ENCODE data around the gene FIGLA. TPM values are rescaled to one million over a fixed set of nuclear protein-coding genes. Genes with fewer than 3 reads are reported as not detected.

The FIGLA gene
- total and polyA plus RNA-seq, 2 experiments from 2014 or later = not detected

DNA sequence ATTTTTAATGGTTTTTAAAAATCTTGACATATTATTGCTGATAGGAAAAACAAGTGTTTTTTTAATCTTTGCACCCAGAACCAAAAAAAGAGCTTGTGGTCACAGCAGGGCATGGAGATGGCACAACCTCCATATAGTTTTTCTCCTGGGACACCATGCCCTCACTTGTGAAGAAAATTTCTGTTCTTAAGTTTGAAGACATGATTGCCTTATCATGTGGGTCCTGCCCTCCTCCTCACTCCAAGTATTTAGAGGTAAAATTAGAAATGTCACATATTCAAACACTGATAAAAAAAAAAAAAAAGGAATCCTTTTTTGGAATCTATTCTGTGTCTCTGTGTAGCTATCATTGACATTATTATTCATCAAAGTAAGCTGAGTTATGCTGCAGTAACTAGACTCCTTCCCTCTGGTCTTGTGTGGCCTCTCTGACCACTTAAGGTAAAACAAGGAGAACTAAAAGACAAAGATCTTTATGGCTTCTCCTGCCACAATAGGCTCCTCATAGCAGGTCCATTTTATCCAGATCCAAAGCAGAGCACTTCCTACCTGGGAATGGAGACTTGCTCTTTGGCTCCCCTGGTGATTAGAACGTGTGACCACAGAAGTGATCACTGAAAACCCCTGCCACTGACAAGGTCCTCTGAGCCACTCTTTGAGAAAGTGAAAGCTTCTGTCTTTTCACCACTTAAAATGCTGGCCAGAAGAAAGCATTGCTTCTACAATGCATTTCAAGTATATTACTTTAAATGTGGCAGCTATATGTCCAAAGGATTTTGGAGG lies 42.2 kb downstream of the FIGLA start:
- no peak for TF ChIP-seq EZH2phosphoT487 (IDR thresholded peaks at IDR 0.05; ENCODE audit: insufficient read depth, low read depth)
- TF ChIP-seq EZH2 (IDR thresholded peaks at IDR 0.05; ENCODE audit: insufficient read depth, poor library complexity, severe bottlenecking) = no peak

GRCh38 chr2:70747284-70747683 lies 43.2 kb downstream of the FIGLA start:
- no peak overlapping the region for H3K4me3 ChIP-seq
- H2AFZ ChIP-seq = no peak overlapping the region
- TF ChIP-seq EZH2 (IDR thresholded peaks at IDR 0.05; ENCODE audit: insufficient read depth, poor library complexity, severe bottlenecking) = no peak
- in situ Hi-C loops (cut with MboI) = no loop called here
- H3K9ac ChIP-seq = no peak overlapping the region
- no peak overlapping the region for H3K4me2 ChIP-seq (ENCODE audit: unreplicated experiment)
- H3K79me2 ChIP-seq (ENCODE audit: insufficient read depth) = no peaks in the 10 kb centered on the region
- peaks cover 31% of the 10 kb centered on the region for H3K27me3 ChIP-seq (replicated peaks; ENCODE audit: insufficient read depth)
- H3K36me3 ChIP-seq (ENCODE audit: low read depth) = no peaks in the 10 kb centered on the region
- no peak for DNase-seq
- H3K9me2 ChIP-seq (ENCODE audit: insufficient read depth) = no peaks in the 10 kb centered on the region
- H3K27ac ChIP-seq = no peak overlapping the region
- H3F3A ChIP-seq (ENCODE audit: insufficient read depth) = no peaks in the 10 kb centered on the region
- no peaks in the 10 kb centered on the region for H3K9me3 ChIP-seq (ENCODE audit: low read depth)
- no peaks in the 10 kb centered on the region for H3K4me1 ChIP-seq (ENCODE audit: insufficient read depth)
- H4K20me1 ChIP-seq (ENCODE audit: insufficient read depth) = no peaks in the 10 kb centered on the region
- WGBS, 2 experiments (ENCODE audit: low coverage in 1 of 2, low lambda C conversion rate in 2 of 2, missing lambda C conversion rate in 2 of 2) = 87 to 92% methylated on average over 3 of the region's 3 CpGs

More for the DNA sequence above, 42.2 kb downstream of the FIGLA start:
- no peaks in the 10 kb centered on the region for H4K20me1 ChIP-seq (ENCODE audit: insufficient read depth)
- no peaks in the 10 kb centered on the region for H3K36me3 ChIP-seq (ENCODE audit: low read depth)
- no peaks in the 10 kb centered on the region for H3K4me1 ChIP-seq (ENCODE audit: insufficient read depth)
- WGBS, 2 experiments (ENCODE audit: low coverage in 1 of 2, low lambda C conversion rate in 2 of 2, missing lambda C conversion rate in 2 of 2) = 50 to 57% methylated on average over 1 of the region's 1 CpG
- peaks cover 35% of the 10 kb centered on the region for H3K27me3 ChIP-seq (replicated peaks; ENCODE audit: insufficient read depth)
- DNase-seq = no peak
- no peaks in the 10 kb centered on the region for H3F3A ChIP-seq (ENCODE audit: insufficient read depth)
- no peak overlapping the region for H2AFZ ChIP-seq
- no peaks in the 10 kb centered on the region for H3K9me3 ChIP-seq (ENCODE audit: low read depth)
- no peak overlapping the region for H3K4me2 ChIP-seq (ENCODE audit: unreplicated experiment)
- no peak overlapping the region for H3K9ac ChIP-seq
- no peaks in the 10 kb centered on the region for H3K79me2 ChIP-seq (ENCODE audit: insufficient read depth)
- in situ Hi-C loops (cut with MboI) = no loop called here
- H3K9me2 ChIP-seq (ENCODE audit: insufficient read depth) = no peaks in the 10 kb centered on the region
- no peak overlapping the region for H3K4me3 ChIP-seq
- no peak overlapping the region for H3K27ac ChIP-seq

DNA sequence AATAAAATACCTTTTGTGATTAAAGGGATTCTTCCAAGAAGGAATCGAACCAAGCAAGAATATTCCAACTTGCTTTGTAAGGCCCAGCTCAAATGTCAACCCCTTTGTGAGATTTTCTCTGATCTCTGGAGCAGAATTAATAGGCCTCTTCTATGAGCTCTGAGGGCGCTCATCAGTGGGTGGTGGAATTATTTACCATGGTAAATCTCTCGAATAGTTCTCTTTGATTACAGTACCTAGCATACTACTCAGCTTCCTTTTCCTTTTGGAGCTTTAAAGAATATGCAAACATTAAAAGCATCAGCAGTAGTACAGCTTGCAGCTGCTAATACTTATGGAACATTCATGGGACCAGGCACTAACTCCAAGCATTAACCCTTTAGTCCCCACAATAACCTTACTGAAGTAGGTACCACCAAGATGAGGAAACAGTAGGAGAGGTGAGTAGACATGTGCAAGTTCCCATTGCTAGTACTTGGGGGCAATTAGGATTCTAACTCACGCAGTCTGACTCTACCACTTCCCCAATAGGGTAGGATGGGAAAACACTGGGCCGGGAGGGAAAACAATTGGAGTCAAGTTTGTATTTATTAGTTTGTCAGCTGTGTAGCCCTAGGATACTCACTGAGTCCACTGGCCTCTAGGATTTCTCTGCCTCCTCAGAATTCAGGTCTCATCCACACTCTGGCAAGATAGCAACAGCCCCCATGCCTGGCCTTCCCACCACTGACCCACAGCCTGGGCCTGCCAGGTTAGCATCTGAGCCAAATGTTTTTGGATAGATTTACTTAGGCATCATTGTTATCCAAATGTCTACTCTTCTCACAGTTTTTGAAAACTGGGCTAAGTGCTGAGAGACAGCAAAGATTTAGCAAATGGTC lies 44.1 kb downstream of the FIGLA start:
- in situ Hi-C loops (cut with MboI) = no loop called here

DNA sequence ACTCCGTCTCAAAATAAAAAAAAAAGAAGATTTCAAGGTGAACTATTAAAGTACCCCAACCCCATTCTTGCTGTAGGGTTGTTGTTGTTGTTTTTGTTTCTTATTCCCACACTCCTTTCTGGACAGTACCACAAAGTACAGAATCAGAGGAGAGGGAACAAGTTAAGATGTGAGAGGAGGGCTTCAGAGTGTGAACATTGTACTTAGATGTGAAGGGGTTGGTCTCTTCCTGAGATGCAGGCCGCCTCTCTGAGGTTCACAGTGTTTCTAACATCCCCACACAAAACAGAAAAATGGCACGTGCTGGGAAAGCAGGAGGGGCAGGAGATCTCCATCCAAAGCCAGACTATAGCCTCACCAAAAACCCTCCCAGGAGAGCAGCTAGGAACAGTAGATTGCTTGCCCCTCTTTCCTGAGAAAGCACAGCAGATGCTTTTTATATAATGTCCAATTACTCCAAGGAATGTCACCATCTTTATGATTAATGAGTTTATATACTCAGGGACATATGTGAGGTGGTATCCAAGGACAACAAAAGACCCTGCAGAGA lies 45.1 kb downstream of the FIGLA start:
- no peak overlapping the region for H3K27ac ChIP-seq
- no peaks in the 10 kb centered on the region for H3K79me2 ChIP-seq (ENCODE audit: insufficient read depth)
- no peak overlapping the region for H2AFZ ChIP-seq
- H3K4me2 ChIP-seq (ENCODE audit: unreplicated experiment) = no peak overlapping the region
- no peaks in the 10 kb centered on the region for H4K20me1 ChIP-seq (ENCODE audit: insufficient read depth)
- no peaks in the 10 kb centered on the region for H3K9me3 ChIP-seq (ENCODE audit: low read depth)
- peaks cover 26% of the 10 kb centered on the region for H3K27me3 ChIP-seq (replicated peaks; ENCODE audit: insufficient read depth)
- H3K4me1 ChIP-seq (ENCODE audit: insufficient read depth) = no peaks in the 10 kb centered on the region
- H3K9me2 ChIP-seq (ENCODE audit: insufficient read depth) = no peaks in the 10 kb centered on the region
- H3K36me3 ChIP-seq (ENCODE audit: low read depth) = no peaks in the 10 kb centered on the region
- no peak for TF ChIP-seq EZH2phosphoT487 (IDR thresholded peaks at IDR 0.05; ENCODE audit: insufficient read depth, low read depth)
- TF ChIP-seq EZH2 (IDR thresholded peaks at IDR 0.05; ENCODE audit: insufficient read depth, poor library complexity, severe bottlenecking) = no peak
- in situ Hi-C loops (cut with MboI) = no loop called here
- H3K9ac ChIP-seq = no peak overlapping the region
- 49 to 55% methylated on average over 3 of the region's 3 CpGs for WGBS, 2 experiments (ENCODE audit: low coverage in 1 of 2, low lambda C conversion rate in 2 of 2, missing lambda C conversion rate in 2 of 2)
- no peak overlapping the region for H3K4me3 ChIP-seq
- DNase-seq = no peak
- no peaks in the 10 kb centered on the region for H3F3A ChIP-seq (ENCODE audit: insufficient read depth)

More for the DNA sequence above, 44.1 kb downstream of the FIGLA start:
- peaks cover 26% of the 10 kb centered on the region for H3K27me3 ChIP-seq (replicated peaks; ENCODE audit: insufficient read depth)
- no peaks in the 10 kb centered on the region for H3K9me2 ChIP-seq (ENCODE audit: insufficient read depth)
- no peaks in the 10 kb centered on the region for H3K4me1 ChIP-seq (ENCODE audit: insufficient read depth)
- H3K79me2 ChIP-seq (ENCODE audit: insufficient read depth) = no peaks in the 10 kb centered on the region
- H3K4me2 ChIP-seq (ENCODE audit: unreplicated experiment) = no peak overlapping the region
- no peaks in the 10 kb centered on the region for H3K36me3 ChIP-seq (ENCODE audit: low read depth)
- no peak for DNase-seq
- no peaks in the 10 kb centered on the region for H3K9me3 ChIP-seq (ENCODE audit: low read depth)
- TF ChIP-seq EZH2 (IDR thresholded peaks at IDR 0.05; ENCODE audit: insufficient read depth, poor library complexity, severe bottlenecking) = no peak
- no peak for TF ChIP-seq EZH2phosphoT487 (IDR thresholded peaks at IDR 0.05; ENCODE audit: insufficient read depth, low read depth)
- no peak overlapping the region for H3K27ac ChIP-seq
- H3K9ac ChIP-seq = no peak overlapping the region
- no peaks in the 10 kb centered on the region for H4K20me1 ChIP-seq (ENCODE audit: insufficient read depth)
- H3K4me3 ChIP-seq = no peak overlapping the region
- H2AFZ ChIP-seq = no peak overlapping the region
- 50 to 54% methylated on average over 5 of the region's 5 CpGs for WGBS, 2 experiments (ENCODE audit: low coverage in 1 of 2, low lambda C conversion rate in 2 of 2, missing lambda C conversion rate in 2 of 2)
- no peaks in the 10 kb centered on the region for H3F3A ChIP-seq (ENCODE audit: insufficient read depth)
